Heart left ventricle (tissue), 16 donors: ENCODE data around the gene MAPK12. TPM values are rescaled to one million over a fixed set of nuclear protein-coding genes. Genes with fewer than 3 reads are reported as not detected.
A peak's percentile ranks its signal among the peaks of the same experiment; 100 is the strongest.

ENCODE experiments used
- ATAC-seq, 4 donors: fragments of 200-7000 bp; cut with Tn5 transposase; one replicate each; pipeline ENCODE4 v1.9.1; 2020 to 2022; ENCODE audit warnings: moderate library complexity in 4 of 4, mild to moderate bottlenecking in 3 of 4, moderate number of reproducible peaks in 1 of 4
- DNase-seq, 5 donors: peaks; one replicate each; pipeline ENCODE4 v3.0.0-alpha.2; 2020
- H3K27ac ChIP-seq, 12 donors: fragments of 200-600 bp; sonication (generic) in 4 of 12; one replicate each; pipeline versions ENCODE4 v1.5.0 to v1.8.0; 2016 to 2022; ENCODE audit warnings: mild to moderate bottlenecking in 2 of 12
- H3K27me3 ChIP-seq, 9 donors: fragments of 200-600 bp; sonication (generic) in 2 of 9; one replicate each; pipeline versions ENCODE4 v1.5.1 to v1.8.0; 2016 to 2022; ENCODE audit warnings: mild to moderate bottlenecking in 3 of 9
- H3K36me3 ChIP-seq, 9 donors: fragments of 200-600 bp; sonication (generic) in 2 of 9; one replicate each; pipeline versions ENCODE4 v1.5.0 to v1.8.0; 2018 to 2022; ENCODE audit warnings: mild to moderate bottlenecking in 2 of 9
- H3K4me1 ChIP-seq, 12 donors: fragments of 200-600 bp; sonication (generic) in 4 of 12; one replicate each; pipeline versions ENCODE4 v1.5.0 to v1.8.0; 2016 to 2022; ENCODE audit warnings: mild to moderate bottlenecking in 3 of 12
- H3K4me3 ChIP-seq, 12 donors: fragments of 200-600 bp; sonication (generic) in 4 of 12; one replicate each; pipeline versions ENCODE4 v1.5.0 to v1.8.0; 2017 to 2022; ENCODE audit warnings: mild to moderate bottlenecking in 9 of 12, moderate library complexity in 4 of 12
- H3K9me3 ChIP-seq, 12 donors: fragments of 200-600 bp; sonication (generic) in 4 of 12; one replicate each; pipeline versions ENCODE4 v1.5.0 to v1.8.0; 2016 to 2022; ENCODE audit warnings: mild to moderate bottlenecking in 1 of 12
- CTCF ChIP-seq, 12 donors: fragments of 200-600 bp; sonication (generic) in 4 of 12; IDR thresholded peaks; one replicate each; pipeline versions ENCODE4 v1.5.0 to v1.8.0; 2018 to 2022; ENCODE audit warnings: antibody characterized with exemption in 12 of 12, mild to moderate bottlenecking in 5 of 12
- POLR2A ChIP-seq, 2 donors: fragments of 450-650 bp; IDR thresholded peaks; one replicate each; pipeline ENCODE4 v1.6.1; 2017; ENCODE audit warnings: antibody characterized with exemption in 2 of 2, mild to moderate bottlenecking in 2 of 2, moderate library complexity in 2 of 2
- WGBS, 4 donors: extraction: QIAGEN DNeasy Blood & Tissue Kit in 2 of 4; methylation state at CpG; one replicate each; pipeline versions ENCODE4 v1.1.5 to v1.1.7; 2013 to 2018; 5-methylcytosine and 5-hydroxymethylcytosine counted together
- intact Hi-C, 10 donors: fragments of 100-400 bp; cut with DNase I; formaldehyde crosslinking; loops; one replicate each; pipeline versions ENCODE4 v1.11.1 to v1.14.2; 2022
- polyA plus RNA-seq, 2 donors: library from polyadenylated mRNA; stranded (reverse); fragments of 200-250 nt; gene quantifications; one replicate each; pipeline ENCODE4 v1.2.3, GENCODE V29; 2013
- total RNA-seq, 9 donors: library from RNA; depleted of rRNA in 2 of 9; stranded (reverse); fragments of >200 nt in 2 of 9; fragmentation: NEBNext Ultra II Directional in 3 of 9; extraction: Animal tissue kit (Norgen Biotek cat#: 25700) in 3 of 9; gene quantifications; one replicate each; pipeline versions ENCODE4 v1.1.0 to v1.2.4, GENCODE V29; 2016 to 2023
- donor health status: ischemic (EF 13 %, LVEDD 7.1; RV severe dilation, severe dysfunction).
- donor health status: healthy with polysubstance abuse.
- donor health status: DM: no; HTN: yes; CAD: no.
- donor health status: DM: no; HTN: no; CAD: no.
- donor health status: ischemic (EF 25% LVEDD 6.9; RV normal size, moderate dysfunction).
- donor health status: ischemic (EF 25% LVEDD 5.7; RV mildly dilated, moderate dysfunction).
- donor health status: healthy.
- donor health status: DM: yes; HTN: yes; CAD: no.
- donor health status: ischemic (EF 35%, LVEDD 5.7; RV mildly dilated, moderate dysfunction).
- donor health status: nonischemic (EF 11% LVEDD 7.7; RV severe dilation, severe dysfunction).
- donor health status: DM: yes; HTN: yes; CAD: no.
- donor health status: PGD.
- donor health status: ischemic (EF 29% LVEDD 5.4; RV normal size, mild dysfunction).
- donor health status: nonischemic (EF 23%, LVEDD 6.1; RV moderate dilation, normal function).

The MAPK12 gene
- total and polyA plus RNA-seq, 11 donors: 11.6 to 18.0 (median 15.5) TPM

DNA sequence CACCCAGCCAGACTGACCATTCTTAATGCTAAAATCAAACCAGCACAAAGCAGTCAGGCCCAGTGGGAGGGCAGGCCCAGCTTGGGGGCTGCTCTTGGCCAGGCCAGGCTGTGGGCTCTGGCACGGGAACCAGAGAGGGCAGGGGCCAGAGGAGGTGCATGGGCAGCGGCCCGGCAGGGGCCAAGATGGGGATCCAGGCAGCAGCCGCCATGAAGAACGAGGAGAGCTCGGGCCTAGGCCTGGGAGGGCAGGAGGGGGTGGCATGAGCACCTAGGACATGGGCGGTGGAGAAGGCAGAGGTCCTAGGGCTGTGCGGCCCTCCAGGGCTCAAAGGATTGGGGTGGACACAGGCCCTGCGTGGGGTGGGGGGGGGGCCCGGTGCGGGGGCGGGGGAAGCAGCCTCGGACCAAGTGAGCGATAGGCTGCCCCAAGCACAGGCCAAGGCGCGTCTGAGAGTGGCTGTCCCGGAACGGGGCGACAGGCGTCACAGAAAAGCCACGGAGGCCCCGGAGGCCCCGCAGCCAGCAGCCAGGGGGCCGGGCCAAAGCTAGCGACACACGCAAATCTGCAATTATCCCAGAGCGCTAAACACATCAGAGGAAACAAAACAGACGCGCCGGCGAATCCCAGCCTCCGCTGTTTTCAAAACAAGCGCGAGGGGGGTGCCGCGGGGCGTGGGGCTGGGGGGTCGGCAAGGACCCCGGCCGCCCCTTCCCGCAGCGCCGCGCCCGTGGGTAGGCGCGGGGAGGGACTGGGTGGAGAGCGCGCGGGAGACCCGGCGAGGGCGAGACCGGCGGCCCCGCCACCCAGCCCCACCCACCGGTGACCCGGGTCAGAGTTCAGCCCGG is 37.7 kb upstream of the MAPK12 start:
- H3K27ac ChIP-seq: peak overlapping the region in 11 of 12 donors; percentile 24 to 79 (median 70)
- H3K4me3 ChIP-seq: peak overlapping the region in 11 of 12 donors; percentile 14 to 56 (median 50)
- TF ChIP-seq POLR2A (IDR thresholded peaks at IDR 0.05): no peak
- TF ChIP-seq CTCF (IDR thresholded peaks at IDR 0.05): peak in 1 of 12 donors; percentile 29
- intact Hi-C loops: no loop called here
- peak in 1 of 4 donors; percentile 38 for ATAC-seq
- DNase-seq: peak in 1 of 5 donors; percentile 72
- H3K36me3 ChIP-seq: no peaks in the 10 kb centered on the region
- peaks cover 19 to 98% (median 82%) of the 10 kb centered on the region in 12 donors for H3K4me1 ChIP-seq
- H3K9me3 ChIP-seq: no peaks in the 10 kb centered on the region
- 35 to 45% (median 42%) methylated on average over 30 to 59 of the region's 59 CpGs for WGBS, 4 donors
- no peaks in the 10 kb centered on the region for H3K27me3 ChIP-seq

GRCh38 chr22:50298266-50298637 is 36.8 kb upstream of the MAPK12 start:
- TF ChIP-seq CTCF (IDR thresholded peaks at IDR 0.05): no peak
- TF ChIP-seq POLR2A (IDR thresholded peaks at IDR 0.05): no peak
- Histone ChIP-seq H3K4me1 (peaks cover 10 to 98% (median 82%) of the 10 kb centered on the region in 12 donors), H3K4me3 (no peak overlapping the region), H3K27me3 (no peaks in the 10 kb centered on the region), H3K36me3 (no peaks in the 10 kb centered on the region), H3K9me3 (no peaks in the 10 kb centered on the region), H3K27ac (peak overlapping the region in 2 of 12 donors; percentile 60 to 74)
- WGBS, 4 donors: 77 to 97% (median 84%) methylated on average over 4 of the region's 4 CpGs
- intact Hi-C loops: no loop called here
- DNase-seq: no peak
- ATAC-seq: no peak

GRCh38 chr22:50297510-50298265 is 36.2 kb upstream of the MAPK12 start:
- no peak overlapping the region for H3K4me3 ChIP-seq
- DNase-seq (no peak), ATAC-seq (no peak)
- H3K27me3 ChIP-seq: no peaks in the 10 kb centered on the region
- intact Hi-C loops: no loop called here
- H3K9me3 ChIP-seq: no peaks in the 10 kb centered on the region
- H3K4me1 ChIP-seq: peaks cover 10 to 98% (median 82%) of the 10 kb centered on the region in 12 donors
- H3K27ac ChIP-seq: peak overlapping the region in 7 of 12 donors; percentile 24 to 61 (median 34)
- no peak for TF ChIP-seq POLR2A (IDR thresholded peaks at IDR 0.05)
- TF ChIP-seq CTCF (IDR thresholded peaks at IDR 0.05): no peak
- WGBS, 4 donors: 83 to 88% (median 86%) methylated on average over 13 to 20 of the region's 20 CpGs
- no peaks in the 10 kb centered on the region for H3K36me3 ChIP-seq
